M059J (cell line): ENCODE data around the gene TNNI3. TPM values are rescaled to one million over a fixed set of nuclear protein-coding genes. Genes with fewer than 3 reads are reported as not detected.
"Not testable (repeated sequence)": the region's sequence is repeated elsewhere in the genome, so short reads cannot be mapped to it uniquely, and the experiment has no call there.

Source experiments
- DNase-seq: peaks from one replicate; pipeline ENCODE4 v3.0.0-alpha.2; 2012; ENCODE audit warnings: low read depth
- total RNA-seq: library from RNA; depleted of rRNA; stranded (reverse); fragments of >200 nt; shearing (Covaris generic); gene quantifications from 2 replicates; pipeline ENCODE4 v1.2.3, GENCODE V29; 2014; rRNA removed

Gene TNNI3
- total RNA-seq, result 0.42 TPM in 1 of 2 replicates, not detected in the other

DNA sequence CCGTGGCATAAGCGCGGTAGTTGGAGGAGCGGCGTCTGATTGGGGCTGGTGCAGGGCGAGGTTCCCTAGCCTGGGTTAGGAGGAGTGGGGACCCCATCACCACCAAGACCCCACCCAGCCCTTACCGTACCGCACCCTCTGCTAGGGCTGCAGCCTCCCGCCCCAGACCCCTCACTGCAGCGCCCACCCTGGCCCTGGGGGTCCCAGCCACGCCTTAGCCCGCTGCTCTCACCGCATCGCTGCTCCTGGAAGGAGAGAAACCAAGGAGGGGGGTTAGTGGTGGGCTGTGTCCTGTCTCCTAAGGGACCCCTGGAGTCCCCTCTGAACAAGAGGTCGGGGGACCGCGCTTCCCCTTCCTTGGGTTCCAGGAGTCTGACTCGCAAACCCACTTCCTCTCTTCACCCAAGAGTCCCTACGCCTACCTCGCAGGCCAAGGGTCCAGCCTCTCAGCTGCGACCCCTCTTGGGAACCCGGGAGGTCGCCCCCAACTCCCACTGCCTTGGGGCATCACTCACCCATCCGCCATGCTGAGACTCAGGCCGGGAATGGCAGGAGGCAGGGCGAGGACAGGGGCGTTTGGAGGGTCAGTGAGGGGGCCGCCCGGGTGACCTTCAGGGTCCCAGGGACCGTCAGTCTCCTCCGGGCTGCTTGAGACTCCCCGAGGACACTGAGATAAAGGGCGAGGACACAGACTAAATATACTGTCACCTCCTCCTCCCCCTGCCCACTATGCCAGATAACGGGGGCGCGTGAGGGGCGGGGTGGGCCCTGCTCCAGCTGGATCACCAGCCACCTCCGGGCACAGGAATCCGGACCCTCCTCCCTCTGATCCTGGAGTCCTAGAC lies at the start of gene TNNI3:
TSS of gene TNNI3 (minus strand) at position 669 of the 845 bp plus-strand sequence. CDS start at position 526, 143 bp downstream.
- DNase-seq, result no peak

GRCh38 chr19:55206664-55207500 lies 49.4 kb upstream of the TNNI3 start:
- peak; percentile 93 for DNase-seq

DNA sequence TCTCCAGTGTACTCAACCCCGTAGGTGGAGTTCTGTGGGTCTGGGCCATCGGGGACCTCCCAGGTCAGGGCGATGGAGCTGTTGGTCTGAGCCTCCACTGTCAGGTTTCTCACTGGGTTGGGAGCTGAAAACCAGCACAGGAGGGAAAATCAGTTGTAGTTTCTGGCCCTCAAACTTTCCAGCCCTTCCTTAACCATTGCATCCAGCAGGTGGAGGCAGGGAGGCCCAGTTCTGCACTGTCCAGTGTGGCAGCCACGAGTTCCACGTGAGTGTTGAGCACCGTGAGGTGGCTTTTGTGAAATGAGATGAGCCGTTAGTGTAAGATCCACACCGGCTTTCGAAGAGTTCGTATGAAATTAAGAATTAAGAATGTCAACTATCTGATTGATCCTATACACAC lies 44.7 kb upstream of the TNNI3 start:
- DNase-seq, result not testable (repeated sequence)

DNA sequence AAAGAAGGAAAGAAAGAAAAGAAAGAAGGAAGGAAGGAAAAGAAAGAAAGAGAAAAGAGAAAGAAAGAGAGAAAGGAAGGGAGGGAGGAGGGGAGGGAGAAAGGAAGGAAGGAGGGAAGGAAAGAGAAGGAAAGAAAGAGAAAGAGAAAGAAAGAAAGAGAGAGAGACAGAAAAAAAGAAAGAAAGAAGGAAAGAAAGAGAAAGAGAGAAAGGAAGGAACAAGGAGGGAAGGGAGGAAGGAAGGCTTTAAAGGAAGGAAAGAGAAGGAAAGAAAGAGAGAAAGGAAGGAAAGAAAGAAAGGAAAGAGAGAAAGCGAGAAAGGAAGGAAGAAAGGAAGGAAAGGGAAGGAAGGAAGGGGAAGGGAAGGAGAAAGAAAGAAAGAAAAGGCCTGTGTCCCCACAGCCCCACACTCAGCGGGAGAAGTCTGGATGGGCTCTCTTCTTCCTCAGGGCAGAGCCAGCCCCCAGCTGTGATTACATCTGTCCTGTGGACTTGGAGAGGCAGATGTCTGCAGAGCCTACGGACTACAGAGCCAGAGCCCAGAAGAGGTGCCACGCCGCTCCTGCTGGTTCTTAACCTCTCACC lies 42.2 kb upstream of the TNNI3 start:
- no peak for DNase-seq

DNA sequence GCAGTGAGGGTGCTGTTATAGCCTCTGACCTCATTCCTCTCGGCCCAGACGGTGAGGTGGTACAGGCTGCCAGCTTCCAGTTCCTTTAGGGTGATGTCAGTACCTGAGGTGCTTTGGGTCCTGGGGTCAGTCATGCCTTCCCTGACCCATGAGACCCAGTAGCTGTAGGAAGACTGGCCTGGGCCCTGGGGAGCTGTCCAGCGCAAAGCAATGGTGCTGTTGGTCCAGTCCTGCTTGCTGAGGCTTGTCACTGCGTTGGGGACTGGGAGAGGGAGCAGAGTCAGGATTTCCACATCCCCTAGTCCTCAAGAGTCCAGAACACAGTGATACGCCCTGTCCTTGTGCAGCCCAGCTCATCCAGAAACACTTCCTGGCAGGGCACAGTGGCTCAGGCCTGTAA lies 41.1 kb upstream of the TNNI3 start:
- no peak for DNase-seq

DNA sequence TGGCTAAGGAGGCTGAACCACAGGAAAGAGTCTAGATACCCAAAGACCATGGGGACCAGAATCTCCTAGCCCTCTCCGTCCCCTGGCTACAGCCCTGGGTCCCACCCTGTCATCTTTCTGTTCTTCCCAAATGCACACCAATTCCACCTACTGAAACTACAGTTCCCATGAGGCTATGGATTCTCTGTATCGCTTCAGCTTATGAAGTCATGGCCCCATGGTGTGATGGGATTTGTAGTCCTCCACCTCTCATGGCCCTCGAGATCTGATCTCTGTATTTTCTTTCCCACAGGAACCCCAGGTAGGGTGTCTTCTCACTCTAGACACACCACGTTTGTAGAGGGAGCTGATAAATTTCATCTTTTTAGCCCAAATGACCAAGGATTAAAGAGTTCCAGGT lies 40.0 kb upstream of the TNNI3 start:
- peak; percentile 42 for DNase-seq

GRCh38 chr19:55196803-55197202 lies 39.3 kb upstream of the TNNI3 start:
- DNase-seq, result peak; percentile 37

DNA sequence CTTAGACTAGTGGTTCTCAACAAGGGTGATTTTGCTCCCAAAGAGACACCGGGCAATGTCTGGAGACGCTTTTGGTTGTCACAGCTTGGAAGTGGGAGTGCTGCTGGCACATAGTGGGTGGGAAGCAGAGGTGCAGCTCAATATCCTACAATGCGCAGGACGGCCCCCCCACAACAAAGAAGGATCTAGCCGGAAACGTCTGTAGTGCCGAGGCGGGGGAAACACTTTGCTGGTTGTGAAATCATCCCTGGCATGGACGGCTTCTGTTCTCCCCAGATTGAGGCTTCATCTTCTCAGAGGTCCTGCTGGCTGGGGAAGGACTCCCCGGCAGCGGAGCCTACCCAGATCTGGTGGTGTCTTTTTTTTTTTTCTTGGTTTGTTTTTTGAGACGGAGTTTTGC lies 35.9 kb upstream of the TNNI3 start:
- DNase-seq, result no peak

GRCh38 chr19:55189403-55189835 lies 31.9 kb upstream of the TNNI3 start:
- DNase-seq, result peak; percentile 96

DNA sequence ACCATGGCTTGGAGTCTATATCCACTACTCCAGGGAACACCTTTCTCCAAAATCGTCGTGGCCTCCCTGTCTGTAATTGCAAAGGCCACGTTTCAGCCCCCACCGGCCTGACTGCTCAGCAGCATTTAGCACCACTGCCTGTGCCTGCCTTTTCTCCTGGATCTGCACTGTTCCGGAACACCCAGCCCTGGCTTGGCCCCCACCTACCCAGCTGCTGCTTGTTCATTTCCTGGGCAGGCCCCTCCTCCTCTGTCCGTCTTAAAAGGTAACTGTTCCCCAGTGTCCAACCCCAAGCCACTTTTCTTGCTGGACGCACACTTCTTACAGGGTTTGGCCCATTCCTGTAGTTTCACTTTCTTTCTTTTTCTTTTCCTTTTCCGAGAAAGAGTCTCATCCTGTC lies 31.1 kb upstream of the TNNI3 start:
- peak; percentile 25 for DNase-seq

- no peak for DNase-seq
These were observed 28.5 kb upstream of the TNNI3 start for GRCh38 chr19:55186080-55186479.

DNA sequence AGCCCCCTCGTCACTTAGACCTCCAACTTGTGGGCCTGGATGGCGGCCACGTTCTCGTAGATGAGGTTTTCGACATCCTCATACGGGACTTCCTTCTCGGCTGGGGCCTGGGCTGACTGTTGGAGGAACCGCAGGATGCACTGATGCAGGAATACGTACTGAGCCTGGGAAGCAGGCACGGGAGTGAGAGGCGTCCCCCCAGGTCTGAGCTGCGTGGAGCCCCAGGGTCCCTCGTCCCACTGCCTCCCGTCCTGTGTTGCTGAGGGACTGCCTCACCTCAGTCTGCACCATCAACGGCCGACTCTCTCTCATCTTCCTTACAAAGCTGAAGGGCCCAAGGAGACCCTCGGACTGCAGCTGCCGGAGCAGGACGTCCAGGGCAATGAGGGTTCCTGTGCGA lies 24.2 kb upstream of the TNNI3 start:
- DNase-seq, result no peak

DNA sequence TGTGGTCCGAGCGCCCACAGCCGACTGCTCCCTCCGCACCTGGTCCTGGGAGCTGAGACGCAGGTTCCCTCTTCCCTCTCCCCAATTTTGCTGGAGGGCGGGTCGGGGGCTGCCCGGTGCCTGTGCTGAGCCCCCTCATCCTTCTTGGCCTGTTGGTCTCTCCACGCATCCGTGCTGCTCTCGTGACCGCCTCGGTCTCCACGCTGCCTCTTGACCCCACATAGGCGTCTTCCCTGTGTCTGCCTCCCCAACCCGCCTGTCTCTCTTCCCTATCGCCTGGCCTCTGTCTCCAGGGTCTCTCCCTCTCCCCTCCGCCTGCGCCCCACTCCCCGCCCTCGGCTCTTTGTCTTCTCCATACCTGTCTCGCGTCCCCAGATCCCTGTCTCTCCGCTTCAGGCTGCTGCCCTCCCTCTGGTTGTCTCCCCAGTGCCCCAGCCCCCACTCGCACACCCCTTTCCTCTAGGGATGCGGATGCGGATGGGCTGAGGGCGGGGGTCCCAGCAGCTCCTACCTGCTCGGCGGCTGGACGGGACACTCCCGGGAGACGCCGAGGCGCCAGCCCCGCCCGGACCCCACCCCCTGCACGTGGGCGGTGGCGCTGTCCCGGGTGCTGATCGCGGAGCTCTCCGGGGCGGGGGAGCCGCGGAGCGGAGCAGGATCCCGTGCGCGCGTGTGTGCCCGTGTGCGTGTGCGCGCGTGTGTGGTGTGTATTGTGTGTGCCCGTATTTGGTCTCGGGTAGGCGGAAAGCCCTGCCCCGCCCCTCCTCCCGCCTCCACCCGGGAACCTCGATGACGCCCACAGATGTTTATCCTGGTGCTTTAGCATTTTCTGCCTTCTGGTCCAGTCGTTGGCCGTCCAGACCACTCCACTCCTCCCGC lies 22.3 kb upstream of the TNNI3 start, which contains the start of gene SYT5:
TSS of gene SYT5 (minus strand) at position 684 of the 879 bp plus-strand sequence. CDS start 1,248 bp downstream, outside the sequence.
- peak; percentile 33 for DNase-seq

GRCh38 chr19:55178781-55179599 lies 21.5 kb upstream of the TNNI3 start:
- DNase-seq, result peak; percentile 86

GRCh38 chr19:55176076-55176475 lies 18.5 kb upstream of the TNNI3 start:
- DNase-seq, result peak; percentile 12

GRCh38 chr19:55175117-55175867 lies 17.8 kb upstream of the TNNI3 start:
- no peak for DNase-seq

GRCh38 chr19:55174425-55175116 lies 17.0 kb upstream of the TNNI3 start:
- DNase-seq, result no peak

GRCh38 chr19:55173714-55174409 lies 16.3 kb upstream of the TNNI3 start:
- DNase-seq, result peak; percentile 63
